ENCODE results near the gene ENOX1.
A peak's percentile ranks its signal among the peaks of the same experiment; 100 is the strongest.
"Not testable (repeated sequence)": the region's sequence is repeated elsewhere in the genome, so short reads cannot be mapped to it uniquely, and the experiment has no call there.

The ENOX1 gene

DNA sequence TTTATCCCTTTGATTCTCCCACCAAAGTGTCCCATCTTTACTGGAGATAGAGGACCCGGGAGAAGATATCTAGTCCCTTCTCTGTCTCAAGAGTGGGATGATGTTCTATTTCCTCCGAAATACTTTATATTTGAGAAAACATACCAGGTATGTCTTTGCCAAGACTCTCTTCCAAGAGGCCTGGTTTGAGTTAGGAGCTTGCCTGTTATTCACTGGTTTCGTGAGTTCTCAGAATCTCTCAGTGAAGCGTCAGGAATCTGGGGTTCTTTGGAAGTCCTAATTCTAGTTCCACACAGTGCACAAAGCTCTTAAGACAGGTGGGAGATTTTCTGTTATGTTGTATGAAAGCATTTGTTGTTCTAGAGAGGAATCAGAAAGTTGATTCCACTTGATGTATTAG is 581.4 kb downstream of the ENOX1 start:
- DNase-seq (ENCODE audit: low read depth): no peak

DNA sequence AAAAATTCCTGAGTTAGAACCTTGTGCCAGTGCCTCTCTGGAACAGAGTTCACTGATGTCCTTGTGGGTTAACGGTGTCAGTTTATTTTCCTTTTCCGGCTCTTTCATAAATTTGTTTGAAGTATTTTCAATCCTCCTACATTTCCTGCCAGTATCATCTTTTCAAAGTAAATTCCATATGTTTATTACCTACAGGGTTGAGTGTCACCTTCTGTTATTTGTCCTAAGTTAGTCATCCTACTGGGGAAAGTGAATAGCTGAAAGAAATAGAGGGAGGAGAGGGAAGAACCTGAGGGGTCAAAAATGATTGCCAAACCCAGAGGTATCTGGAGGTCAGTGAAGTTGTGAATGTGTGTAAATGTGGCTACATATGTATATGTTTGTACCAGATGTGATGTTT is 582.2 kb downstream of the ENOX1 start:
- DNase-seq (ENCODE audit: low read depth): no peak

- DNase-seq (ENCODE audit: low read depth): no peak
Measured at GRCh38 chr13:43203781-43204180, 583.0 kb downstream of the ENOX1 start.

GRCh38 chr13:43200736-43201135 is 586.0 kb downstream of the ENOX1 start:
- DNase-seq (ENCODE audit: low read depth): no peak

GRCh38 chr13:43200307-43200706 is 586.5 kb downstream of the ENOX1 start:
- no peak for DNase-seq (ENCODE audit: low read depth)

DNA sequence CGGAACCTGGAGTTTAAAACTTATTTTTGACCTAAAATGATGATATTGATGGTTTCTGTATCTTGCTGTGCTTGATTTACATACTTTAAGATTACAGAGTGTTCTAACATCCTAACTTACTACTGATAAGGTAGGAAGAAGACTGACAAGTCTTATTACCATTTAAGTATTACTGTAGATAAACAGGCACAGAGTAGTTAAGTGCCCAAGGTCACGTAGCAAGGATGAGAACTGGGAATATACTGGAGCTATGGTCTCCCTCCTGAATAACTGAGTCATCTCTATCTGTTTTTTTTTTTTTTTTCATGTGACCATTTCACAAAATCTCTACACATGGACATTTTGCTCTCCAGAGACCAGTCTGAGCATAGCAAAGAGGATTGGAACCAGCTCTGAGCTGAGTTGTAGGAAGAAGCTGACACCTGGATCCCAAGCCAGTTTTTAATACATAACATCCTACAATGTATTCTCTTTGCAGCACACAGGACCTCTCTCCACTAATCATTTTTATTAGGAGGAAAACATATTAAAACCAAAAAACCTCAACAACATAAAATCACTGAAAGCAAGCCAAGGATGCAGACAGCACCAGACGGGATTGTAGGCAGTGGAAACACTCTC is 589.9 kb downstream of the ENOX1 start:
- no peak for DNase-seq (ENCODE audit: low read depth)

- peak; percentile 21 for DNase-seq (ENCODE audit: low read depth)
Measured at GRCh38 chr13:43196086-43196621, 590.6 kb downstream of the ENOX1 start.

GRCh38 chr13:43195551-43195950 is 591.2 kb downstream of the ENOX1 start:
- DNase-seq (ENCODE audit: low read depth): no peak

- DNase-seq (ENCODE audit: low read depth): no peak
Measured at GRCh38 chr13:43195112-43195511, 591.7 kb downstream of the ENOX1 start.

GRCh38 chr13:43193789-43194420 is 592.9 kb downstream of the ENOX1 start:
- DNase-seq (ENCODE audit: low read depth): no peak

GRCh38 chr13:43191546-43191945 is 595.2 kb downstream of the ENOX1 start:
- DNase-seq (ENCODE audit: low read depth): no peak

GRCh38 chr13:43185226-43185625 is 601.5 kb downstream of the ENOX1 start:
- no peak for DNase-seq (ENCODE audit: low read depth)

GRCh38 chr13:43180837-43181236 is 605.9 kb downstream of the ENOX1 start:
- DNase-seq (ENCODE audit: low read depth): no peak

DNA sequence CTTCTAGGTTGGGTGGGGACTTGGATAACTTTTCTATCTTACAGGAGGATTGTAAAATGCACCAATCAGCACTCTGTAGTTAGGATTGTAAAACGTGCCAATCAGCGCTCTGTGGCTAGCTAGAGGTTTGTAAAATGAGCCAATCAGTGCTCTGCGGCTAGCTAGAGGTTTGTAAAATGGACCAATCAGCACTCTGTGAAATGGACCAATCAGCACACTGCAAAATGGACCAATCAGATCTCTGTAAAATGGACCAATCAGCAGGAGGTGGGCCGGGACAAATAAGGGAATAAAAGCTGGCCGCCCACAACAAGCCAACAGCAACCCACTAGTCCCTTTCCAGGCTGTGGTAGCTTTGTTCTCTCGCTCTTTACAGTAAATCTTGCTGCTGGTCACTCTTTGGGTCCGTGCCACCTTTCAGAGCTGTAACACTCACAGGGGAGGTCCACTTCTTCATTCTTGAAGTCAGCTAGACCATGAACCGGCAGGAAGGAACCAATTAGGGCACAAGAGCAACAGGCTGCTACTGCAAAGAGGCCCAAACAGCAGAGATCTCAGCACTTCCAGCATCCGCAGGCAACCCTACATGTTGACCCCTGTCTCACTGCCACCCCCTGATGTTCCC is 606.6 kb downstream of the ENOX1 start:
- no peak for DNase-seq (ENCODE audit: low read depth)

- DNase-seq (ENCODE audit: low read depth): no peak
Measured at GRCh38 chr13:43171489-43171888, 615.3 kb downstream of the ENOX1 start.

DNA sequence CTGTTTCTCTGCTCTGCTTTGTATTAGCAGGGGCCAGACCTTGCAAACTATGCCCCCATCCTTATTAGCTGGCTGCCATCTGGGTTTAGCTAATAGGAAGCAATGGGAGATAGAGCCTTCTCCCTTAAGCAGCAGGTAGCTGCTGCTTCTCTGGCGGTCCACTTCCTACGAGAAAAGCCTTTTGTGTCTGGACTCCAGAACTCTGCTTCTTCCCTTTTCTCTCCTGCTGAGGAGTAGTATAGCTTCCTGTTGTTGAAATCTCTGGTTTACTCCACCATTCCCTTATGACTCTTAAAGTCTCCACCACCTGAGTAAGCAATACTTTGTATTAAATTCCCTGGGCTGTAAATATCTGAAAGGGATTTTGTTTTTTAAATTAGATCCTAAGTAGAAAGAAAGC is 616.3 kb downstream of the ENOX1 start:
- no peak for DNase-seq (ENCODE audit: low read depth)

GRCh38 chr13:43168434-43168833 is 618.3 kb downstream of the ENOX1 start:
- not testable (repeated sequence) for DNase-seq (ENCODE audit: low read depth)

GRCh38 chr13:43167731-43168130 is 619.0 kb downstream of the ENOX1 start:
- no peak for DNase-seq (ENCODE audit: low read depth)

DNA sequence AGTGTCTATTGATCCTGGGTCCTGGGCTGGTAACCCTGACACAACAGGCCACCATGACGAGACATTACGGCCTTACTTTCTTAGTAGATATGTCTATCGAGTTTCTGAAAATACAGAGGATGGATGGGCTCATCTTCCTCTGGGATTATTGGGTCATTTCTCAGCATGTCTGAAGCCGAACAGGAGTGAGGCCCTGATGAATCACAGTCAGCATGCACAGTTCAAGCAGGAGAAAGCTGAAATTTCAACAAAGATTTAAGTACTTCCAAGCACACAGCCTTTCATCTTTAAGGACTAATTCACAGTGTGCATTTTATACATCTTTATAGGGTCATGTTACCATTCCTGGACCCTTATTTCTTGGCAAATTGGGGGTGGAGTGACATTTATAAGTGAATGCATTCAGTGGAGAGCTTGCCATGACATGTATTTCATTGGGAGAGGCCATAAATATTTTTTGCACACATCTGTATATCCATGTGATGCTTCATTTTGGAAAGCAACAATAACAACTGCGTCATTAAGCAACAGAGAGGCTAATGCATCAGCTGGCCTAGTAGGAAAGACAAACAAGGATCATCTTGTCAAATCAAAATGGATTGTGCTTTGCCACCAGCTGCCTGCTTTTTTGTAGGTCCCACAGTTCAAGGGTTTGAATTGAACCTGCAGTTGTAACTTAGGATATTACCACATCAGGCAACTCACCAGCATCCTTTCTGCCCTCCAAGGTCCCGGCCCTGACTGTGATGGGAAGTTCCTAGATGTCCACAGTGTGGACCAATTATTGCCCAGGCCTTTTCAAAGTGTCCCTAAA is 619.9 kb downstream of the ENOX1 start:
- no peak for DNase-seq (ENCODE audit: low read depth)
